Upper lobe of right lung (tissue), 1 donor: Measurements from ENCODE around the gene SENP8. TPM values are rescaled to one million over a fixed set of nuclear protein-coding genes. Genes with fewer than 3 reads are reported as not detected.
"Not testable (repeated sequence)": the region's sequence is repeated elsewhere in the genome, so short reads cannot be mapped to it uniquely, and the experiment has no call there.

Experiments used
- ATAC-seq: fragments of 200-7000 bp; cut with Tn5 transposase; one replicate; pipeline ENCODE4 v1.9.1; 2020; ENCODE audit warnings: mild to moderate bottlenecking, moderate library complexity
- DNase-seq: peaks from one replicate; pipeline ENCODE4 v3.0.0-alpha.2; 2020
- H3K27ac ChIP-seq: fragments of 200-600 bp; one replicate; pipeline ENCODE4 v1.8.0; 2022
- H3K27me3 ChIP-seq: fragments of 200-600 bp; one replicate; pipeline ENCODE4 v1.8.0; 2022; ENCODE audit warnings: mild to moderate bottlenecking
- H3K36me3 ChIP-seq: fragments of 200-600 bp; one replicate; pipeline ENCODE4 v1.8.0; 2022
- H3K4me1 ChIP-seq: fragments of 200-600 bp; one replicate; pipeline ENCODE4 v1.8.0; 2022
- H3K4me3 ChIP-seq: fragments of 200-600 bp; one replicate; pipeline ENCODE4 v1.8.0; 2022; ENCODE audit warnings: mild to moderate bottlenecking
- H3K9me3 ChIP-seq: fragments of 200-600 bp; one replicate; pipeline ENCODE4 v1.8.0; 2022
- intact Hi-C: fragments of 100-400 bp; cut with DNase I; formaldehyde crosslinking; loops from one replicate; pipeline ENCODE4 v1.11.0; 2022
- total RNA-seq: library from RNA; stranded (reverse); fragmentation: NEBNext Ultra II Directional; extraction: Animal tissue kit (Norgen Biotek cat#: 25700); gene quantifications from one replicate; pipeline ENCODE4 v1.2.1, GENCODE V29; 2021
- TF ChIP-seq, protein P1 (sequence below): fragments of 200-600 bp; IDR thresholded peaks from one replicate; pipeline ENCODE4 v1.8.0; 2022; ENCODE audit warnings: antibody characterized with exemption
- donor health status: DM: no; HTN: yes; CAD: no; lungs with severe emphysema.

Gene SENP8
- total RNA-seq, 1 donor from 2014 or later, result 3.3 TPM

DNA sequence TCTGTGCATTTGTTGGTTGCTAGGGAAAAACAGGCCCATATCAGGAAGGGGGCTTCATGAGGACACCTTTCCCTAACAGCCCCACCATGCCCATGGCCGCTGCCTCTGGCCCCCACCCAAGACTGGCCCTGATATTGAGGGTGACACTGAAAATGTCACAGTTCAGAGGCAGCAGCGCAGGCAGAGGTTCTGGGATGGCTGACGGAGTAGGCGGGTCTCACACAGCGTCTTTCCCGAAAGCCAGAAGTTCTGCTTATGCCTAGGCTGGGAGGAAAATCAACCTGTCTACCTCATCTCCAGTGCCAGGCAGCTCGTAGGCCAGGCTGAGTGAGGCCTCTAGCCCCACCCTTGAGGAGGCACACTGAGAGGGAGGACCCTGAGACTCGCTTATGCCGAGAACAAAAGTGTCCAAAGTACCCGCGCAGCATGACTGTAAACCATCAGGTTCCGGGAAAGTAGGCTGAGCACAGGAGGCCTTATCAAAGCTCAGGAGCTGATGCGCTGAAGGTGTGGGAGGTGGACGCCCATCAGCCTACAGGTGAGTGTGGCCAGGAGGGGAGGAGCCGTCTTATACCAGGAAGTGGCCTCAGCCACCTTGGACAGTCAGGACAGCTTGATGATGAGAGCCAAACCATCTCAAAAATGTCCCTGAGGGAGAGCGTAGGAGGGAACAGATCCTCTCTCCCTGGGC is 51.9 kb downstream of the SENP8 start:
- Histone ChIP-seq H3K9me3 (no peaks in the 10 kb centered on the region), H3K4me1 (peaks cover 10% of the 10 kb centered on the region), H3K4me3 (no peak overlapping the region), H3K27me3 (no peaks in the 10 kb centered on the region), H3K36me3 (no peaks in the 10 kb centered on the region), H3K27ac (no peak overlapping the region)
- ATAC-seq (peak; percentile 9), DNase-seq (peak; percentile 45)
- TF ChIP-seq, protein P1, sequence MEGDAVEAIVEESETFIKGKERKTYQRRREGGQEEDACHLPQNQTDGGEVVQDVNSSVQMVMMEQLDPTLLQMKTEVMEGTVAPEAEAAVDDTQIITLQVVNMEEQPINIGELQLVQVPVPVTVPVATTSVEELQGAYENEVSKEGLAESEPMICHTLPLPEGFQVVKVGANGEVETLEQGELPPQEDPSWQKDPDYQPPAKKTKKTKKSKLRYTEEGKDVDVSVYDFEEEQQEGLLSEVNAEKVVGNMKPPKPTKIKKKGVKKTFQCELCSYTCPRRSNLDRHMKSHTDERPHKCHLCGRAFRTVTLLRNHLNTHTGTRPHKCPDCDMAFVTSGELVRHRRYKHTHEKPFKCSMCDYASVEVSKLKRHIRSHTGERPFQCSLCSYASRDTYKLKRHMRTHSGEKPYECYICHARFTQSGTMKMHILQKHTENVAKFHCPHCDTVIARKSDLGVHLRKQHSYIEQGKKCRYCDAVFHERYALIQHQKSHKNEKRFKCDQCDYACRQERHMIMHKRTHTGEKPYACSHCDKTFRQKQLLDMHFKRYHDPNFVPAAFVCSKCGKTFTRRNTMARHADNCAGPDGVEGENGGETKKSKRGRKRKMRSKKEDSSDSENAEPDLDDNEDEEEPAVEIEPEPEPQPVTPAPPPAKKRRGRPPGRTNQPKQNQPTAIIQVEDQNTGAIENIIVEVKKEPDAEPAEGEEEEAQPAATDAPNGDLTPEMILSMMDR, result no peak
- intact Hi-C loops, result no loop called here

GRCh38 chr15:72170691-72171090 is 52.5 kb downstream of the SENP8 start:
- TF ChIP-seq, protein P1, result no peak
- Histone ChIP-seq H3K9me3 (no peaks in the 10 kb centered on the region), H3K36me3 (no peaks in the 10 kb centered on the region), H3K4me3 (no peak overlapping the region), H3K27ac (no peak overlapping the region), H3K4me1 (peaks cover 10% of the 10 kb centered on the region), H3K27me3 (no peaks in the 10 kb centered on the region)
- ATAC-seq, result no peak
- DNase-seq, result peak; percentile 23
- intact Hi-C loops, result no loop called here

GRCh38 chr15:72171978-72172377 is 53.8 kb downstream of the SENP8 start:
- H3K9me3 ChIP-seq, H3K36me3 ChIP-seq, H3K27me3 ChIP-seq, ATAC-seq, H3K4me3 ChIP-seq, H3K27ac ChIP-seq, intact Hi-C loops: not testable (repeated sequence)
- peaks cover 10% of the 10 kb centered on the region for H3K4me1 ChIP-seq
- DNase-seq, result peak; percentile 35

DNA sequence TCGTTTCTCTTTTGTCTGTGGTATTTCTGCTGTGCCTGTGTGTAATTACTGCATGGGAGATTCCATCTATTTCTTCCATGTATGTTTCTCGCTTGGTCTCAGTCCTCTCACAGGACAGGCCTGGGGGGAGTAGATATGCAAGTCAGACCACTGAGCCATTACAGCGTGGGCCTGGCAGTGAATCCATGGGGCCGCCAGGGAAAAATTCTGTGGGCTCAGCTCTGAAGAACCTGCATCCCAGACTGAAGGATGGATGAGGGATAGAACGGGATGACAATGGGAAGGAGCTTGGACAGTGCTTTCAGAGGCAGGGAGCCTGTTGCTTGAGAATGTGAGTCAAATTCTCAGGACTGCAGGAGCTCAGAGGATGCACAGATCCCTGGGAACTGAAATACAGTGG is 54.6 kb downstream of the SENP8 start:
- intact Hi-C loops, result no loop called here
- no peaks in the 10 kb centered on the region for H3K36me3 ChIP-seq
- peak; percentile 20 for DNase-seq
- no peak overlapping the region for H3K4me3 ChIP-seq
- no peaks in the 10 kb centered on the region for H3K9me3 ChIP-seq
- no peaks in the 10 kb centered on the region for H3K27me3 ChIP-seq
- no peak overlapping the region for H3K27ac ChIP-seq
- TF ChIP-seq, protein P1, result no peak
- ATAC-seq, result no peak
- peaks cover 10% of the 10 kb centered on the region for H3K4me1 ChIP-seq

DNA sequence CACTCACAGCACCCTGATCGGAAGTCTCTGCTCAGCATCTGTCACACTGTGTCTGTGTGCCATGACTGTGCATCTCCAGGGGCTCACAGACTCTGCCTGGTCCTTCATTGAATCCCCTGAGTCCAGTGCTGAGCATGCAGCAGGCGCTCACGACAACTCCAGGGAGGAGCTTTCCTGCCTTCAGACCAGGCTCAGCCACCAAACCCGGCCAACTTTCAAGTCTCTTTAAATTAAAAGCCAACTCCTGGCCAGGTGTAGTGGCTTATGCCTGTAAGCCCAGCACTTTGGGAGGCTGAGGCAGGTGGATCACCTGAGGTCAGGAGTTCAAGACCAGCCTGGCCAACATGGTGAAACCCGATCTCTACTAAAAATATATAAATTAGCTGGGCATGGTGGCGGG is 55.2 kb downstream of the SENP8 start:
- Histone ChIP-seq H3K9me3 (no peaks in the 10 kb centered on the region), H3K27ac (no peak overlapping the region), H3K27me3 (no peaks in the 10 kb centered on the region), H3K4me1 (peaks cover 5% of the 10 kb centered on the region), H3K4me3 (no peak overlapping the region), H3K36me3 (no peaks in the 10 kb centered on the region)
- TF ChIP-seq, protein P1, result no peak
- peak; percentile 27 for DNase-seq
- intact Hi-C loops, result no loop called here
- ATAC-seq, result no peak

GRCh38 chr15:72173864-72174550 is 55.8 kb downstream of the SENP8 start:
- TF ChIP-seq, protein P1, result no peak
- Histone ChIP-seq H3K4me1 (no peaks in the 10 kb centered on the region), H3K4me3 (no peak overlapping the region), H3K27ac (no peak overlapping the region), H3K9me3 (no peaks in the 10 kb centered on the region), H3K27me3 (no peaks in the 10 kb centered on the region), H3K36me3 (no peaks in the 10 kb centered on the region)
- intact Hi-C loops, result no loop called here
- ATAC-seq, result peak; percentile 4
- no peak for DNase-seq
